Activated naive CD4-positive, alpha-beta T cell treated with anti-CD3 and anti-CD28 coated beads, Interleukin-2, amount 10 ng/mL, durations not matched to agents 7 days and 5 days (primary cell): Measurements from ENCODE around the gene SEMA4A.
"Not testable (repeated sequence)": the region's sequence is repeated elsewhere in the genome, so short reads cannot be mapped to it uniquely, and the experiment has no call there.

Experiments used
- CTCF ChIA-PET: fragments of 350-600 bp; sonication (Branson Sonifier 250); formaldehyde crosslinking; loops from one replicate; lab custom pipeline; 2021; ENCODE audit warnings: antibody characterized with exemption; lab: Charles Lee
- DNase-seq: peaks from one replicate; pipeline ENCODE4 v3.0.0-alpha.2; 2020
- H3K27ac Mint-ChIP-seq: one replicate; pipeline ENCODE4 v1.8.0; 2021; ENCODE audit warnings: mild to moderate bottlenecking, moderate library complexity, mixed read lengths
- H3K27me3 Mint-ChIP-seq: one replicate; pipeline ENCODE4 v1.8.0; 2021; ENCODE audit warnings: mild to moderate bottlenecking, mixed read lengths
- H3K36me3 Mint-ChIP-seq: one replicate; pipeline ENCODE4 v1.8.0; 2021; ENCODE audit warnings: mixed read lengths
- H3K4me1 Mint-ChIP-seq: one replicate; pipeline ENCODE4 v1.8.0; 2021; ENCODE audit warnings: mixed read lengths
- H3K4me3 Mint-ChIP-seq: one replicate; pipeline ENCODE4 v1.8.0; 2021; ENCODE audit warnings: mild to moderate bottlenecking, moderate library complexity, mixed read lengths
- H3K9me3 Mint-ChIP-seq: one replicate; pipeline ENCODE4 v1.8.0; 2021; ENCODE audit warnings: mixed read lengths

Gene SEMA4A

DNA sequence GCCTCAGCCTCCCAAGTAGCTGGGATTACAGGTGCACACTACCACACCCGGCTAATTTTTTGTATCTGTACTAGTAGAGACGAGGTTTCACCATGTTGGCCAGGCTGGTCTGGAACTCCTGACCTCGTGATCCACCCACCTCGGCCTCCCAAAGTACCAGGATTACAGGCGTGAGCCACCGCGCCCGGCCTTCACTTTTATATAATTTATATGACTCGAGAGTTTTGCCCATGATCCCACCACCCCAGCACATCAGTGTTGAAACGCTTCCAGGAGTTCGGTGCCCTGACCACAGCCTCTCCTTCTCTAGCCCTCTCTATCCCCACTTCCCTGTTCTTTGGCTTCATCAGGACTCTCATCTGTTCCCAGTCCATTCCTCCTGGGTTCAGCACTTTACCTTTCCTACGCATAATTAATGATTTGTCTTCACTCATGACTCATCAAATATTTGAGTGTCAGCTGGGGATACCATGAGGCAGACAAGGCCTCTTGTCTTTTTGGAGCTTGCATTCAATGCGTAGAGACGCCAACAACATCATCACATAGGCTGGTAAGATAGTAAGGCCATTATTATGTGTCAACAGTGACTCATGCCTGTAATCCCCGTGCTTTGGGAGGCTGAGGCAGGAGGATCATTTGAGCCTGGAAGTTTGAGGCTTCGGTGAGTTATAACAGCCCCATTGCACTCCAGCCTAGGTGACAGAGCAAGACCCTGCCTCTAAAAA is 60.8 kb downstream of the SEMA4A start:
- Mint-ChIP-seq H3K36me3 (peaks cover 32% of the 10 kb centered on the region), H3K27me3 (no peaks in the 10 kb centered on the region), H3K4me1 (peaks cover 60% of the 10 kb centered on the region), H3K9me3 (peaks cover under 1% of the 10 kb centered on the region), H3K27ac (peak overlapping the region; percentile 99), H3K4me3 (peak overlapping the region; percentile 86)
- CTCF ChIA-PET, result interaction anchor here (1.2 to 5.1 kb wide), 4 partner anchors 10 to 68 kb away, joined by 3 to 44 read pairs (median 5); no protein-coding TSS in a partner anchor
- no peak for DNase-seq

DNA sequence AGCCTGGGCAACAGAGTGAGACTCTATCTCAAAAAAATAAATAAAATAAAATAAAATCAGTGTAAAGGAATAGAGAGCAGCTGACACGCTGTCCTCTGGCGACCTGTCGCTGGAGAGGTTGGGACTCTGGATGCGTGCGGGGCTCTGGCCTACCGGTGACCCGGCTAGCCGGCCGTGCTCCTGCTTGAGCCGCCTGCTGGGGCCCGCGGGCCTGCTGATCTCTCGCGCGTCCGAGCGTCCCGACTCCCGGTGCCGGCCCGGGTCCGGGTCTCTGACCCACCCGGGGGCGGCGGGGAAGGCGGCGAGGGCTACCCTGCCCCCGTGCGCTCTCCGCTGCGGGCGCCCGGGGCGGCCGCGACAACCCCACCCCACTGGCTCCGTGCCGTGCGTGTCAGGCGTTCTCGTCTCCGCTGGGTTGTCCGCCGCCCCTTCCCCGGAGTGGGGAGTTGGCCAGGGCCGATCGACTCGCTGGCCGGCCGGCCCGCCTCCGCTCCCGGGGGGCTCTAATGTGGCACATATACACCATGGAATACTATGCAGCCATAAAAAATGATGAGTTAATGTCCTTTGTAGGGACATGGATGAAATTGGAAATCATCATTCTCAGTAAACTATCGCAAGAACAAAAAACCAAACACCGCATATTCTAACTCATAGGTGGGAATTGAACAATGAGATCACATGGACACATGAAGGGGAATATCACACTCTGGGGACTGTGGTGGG is 63.1 kb downstream of the SEMA4A start:
- H3K4me1 Mint-ChIP-seq, result peaks cover 78% of the 10 kb centered on the region
- H3K27ac Mint-ChIP-seq, result peak overlapping the region; percentile 98
- H3K4me3 Mint-ChIP-seq, result peak overlapping the region; percentile 42
- H3K36me3 Mint-ChIP-seq, result peaks cover 37% of the 10 kb centered on the region
- H3K27me3 Mint-ChIP-seq, DNase-seq, H3K9me3 Mint-ChIP-seq: not testable (repeated sequence)
- CTCF ChIA-PET, result interaction anchor here (5.1 kb wide), 1 partner anchor 8 kb away, joined by 44 read pairs; no protein-coding TSS in a partner anchor

DNA sequence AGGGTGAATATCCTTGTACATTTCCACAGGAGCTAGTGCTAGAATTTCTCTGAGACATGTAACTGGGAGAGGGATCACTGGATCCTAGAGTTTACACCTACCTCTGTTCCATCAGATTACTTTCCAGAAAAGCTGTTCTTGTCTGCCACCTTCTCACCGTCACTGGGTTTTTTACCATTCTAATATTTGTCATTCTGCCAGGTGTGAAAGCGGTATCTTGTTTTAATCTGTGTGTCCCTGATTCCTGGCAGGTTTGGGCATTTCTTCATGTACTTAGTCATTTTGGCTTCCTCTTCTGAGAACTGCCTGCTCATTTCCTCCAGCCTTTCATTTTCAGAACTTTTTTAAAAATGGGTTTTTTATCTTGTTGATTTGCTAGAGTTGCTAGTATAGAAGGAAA is 64.5 kb downstream of the SEMA4A start:
- Mint-ChIP-seq H3K27me3 (no peaks in the 10 kb centered on the region), H3K4me3 (peak overlapping the region; percentile 42), H3K27ac (peak overlapping the region; percentile 98), H3K9me3 (peaks cover 3% of the 10 kb centered on the region), H3K4me1 (peaks cover 79% of the 10 kb centered on the region), H3K36me3 (peaks cover 44% of the 10 kb centered on the region)
- DNase-seq, result peak; percentile 49
- CTCF ChIA-PET, result interaction anchor here (1.1 kb wide), 1 partner anchor 42 kb away, joined by 5 read pairs; no protein-coding TSS in a partner anchor

DNA sequence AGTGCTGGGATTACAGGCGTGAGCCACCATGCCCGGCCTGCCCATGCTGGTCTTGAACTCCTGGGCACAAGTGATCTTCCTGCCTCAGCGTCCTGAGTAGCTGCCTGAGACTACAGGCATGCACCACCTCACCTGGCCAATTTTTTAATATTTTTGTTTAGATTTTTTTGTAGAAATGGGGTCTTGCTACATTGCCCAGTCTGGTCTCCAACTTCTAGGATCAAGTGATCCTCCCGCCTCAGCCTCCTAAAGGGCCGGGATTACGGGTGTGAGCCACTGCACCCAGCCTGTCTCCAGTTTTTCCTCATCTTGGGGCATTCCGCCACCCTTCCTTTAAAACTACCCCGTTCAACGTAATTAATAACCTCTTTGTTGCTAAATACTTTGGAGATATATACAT is 66.8 kb downstream of the SEMA4A start:
- peak overlapping the region; percentile 81 for H3K27ac Mint-ChIP-seq
- no peak for DNase-seq
- no peaks in the 10 kb centered on the region for H3K27me3 Mint-ChIP-seq
- H3K4me3 Mint-ChIP-seq, result no peak overlapping the region
- peaks cover 73% of the 10 kb centered on the region for H3K4me1 Mint-ChIP-seq
- H3K9me3 Mint-ChIP-seq, result peaks cover 3% of the 10 kb centered on the region
- CTCF ChIA-PET, result interaction anchor here (1.2 to 1.5 kb wide), 3 partner anchors 21 to 74 kb away, joined by 4 to 5 read pairs (median 5); partner anchors contain the start of gene SLC25A44
- H3K36me3 Mint-ChIP-seq, result peaks cover 42% of the 10 kb centered on the region

DNA sequence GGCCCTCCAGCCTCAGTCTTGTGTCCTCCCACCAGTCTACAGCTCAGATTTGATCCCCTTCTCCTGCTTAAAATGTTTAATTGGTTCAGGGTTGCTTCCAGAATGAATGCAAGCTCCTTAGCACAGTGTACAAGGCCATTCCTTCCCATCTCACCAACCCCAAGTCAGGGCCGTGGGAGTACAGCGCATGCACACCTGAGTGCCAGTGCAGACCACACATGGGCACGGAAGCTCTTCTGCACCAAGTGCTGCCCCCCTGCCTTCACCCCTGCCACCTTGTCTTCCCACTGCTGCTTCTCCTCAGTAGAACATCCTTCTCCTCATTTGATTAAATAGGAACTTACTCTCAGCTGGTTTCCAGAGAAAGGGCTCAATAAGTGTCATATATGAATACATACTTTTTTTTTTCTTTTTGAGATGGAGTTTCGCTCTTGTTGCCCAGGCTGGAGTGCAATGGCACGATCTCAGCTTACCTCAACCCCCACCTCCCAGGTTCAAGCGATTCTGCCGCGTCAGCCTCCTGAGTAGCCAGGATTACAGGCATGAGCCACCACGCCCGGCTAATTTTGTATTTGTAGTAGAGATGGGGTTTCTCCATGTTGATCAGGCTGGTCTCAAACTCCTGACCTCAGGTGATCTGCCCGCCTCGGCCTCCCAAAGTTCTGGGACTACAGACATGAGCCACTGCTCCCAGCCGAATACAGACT is 68.8 kb downstream of the SEMA4A start:
- Mint-ChIP-seq H3K36me3 (peaks cover 48% of the 10 kb centered on the region), H3K27ac (peak overlapping the region; percentile 85), H3K27me3 (no peaks in the 10 kb centered on the region), H3K4me1 (peaks cover 75% of the 10 kb centered on the region), H3K4me3 (no peak overlapping the region), H3K9me3 (peaks cover 3% of the 10 kb centered on the region)
- CTCF ChIA-PET, result interaction anchor here (0.7 to 9.9 kb wide), 4 partner anchors 8 to 73 kb away, joined by 3 to 315 read pairs (median 24); partner anchors contain the start of genes PMF1 and SEMA4A
- no peak for DNase-seq

DNA sequence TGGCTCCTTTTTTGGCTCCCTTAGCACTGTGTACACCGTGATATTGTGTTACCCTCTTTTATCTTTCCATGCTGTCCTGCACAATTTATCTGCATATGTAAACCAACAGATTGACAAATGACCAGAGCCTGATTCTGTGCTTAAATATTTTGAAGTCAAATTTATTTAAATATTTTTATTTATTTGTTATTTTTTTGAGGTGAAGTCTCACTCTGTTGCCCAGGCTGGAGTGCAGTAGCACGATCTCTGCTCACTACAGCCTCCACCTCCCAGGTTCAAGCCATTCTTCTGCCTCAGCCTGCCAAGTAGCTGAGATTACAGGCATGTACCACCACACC is 72.3 kb downstream of the SEMA4A start:
- H3K9me3 Mint-ChIP-seq, result no peaks in the 10 kb centered on the region
- H3K4me3 Mint-ChIP-seq, result no peak overlapping the region
- CTCF ChIA-PET, result interaction anchor here (0.6 to 9.9 kb wide), 21 partner anchors 12 to 221 kb away, joined by 3 to 315 read pairs (median 4); partner anchors contain the start of genes PMF1, SEMA4A and SMG5
- H3K27me3 Mint-ChIP-seq, result no peaks in the 10 kb centered on the region
- no peak for DNase-seq
- peaks cover 55% of the 10 kb centered on the region for H3K36me3 Mint-ChIP-seq
- H3K4me1 Mint-ChIP-seq, result peaks cover 51% of the 10 kb centered on the region
- peak overlapping the region; percentile 89 for H3K27ac Mint-ChIP-seq

DNA sequence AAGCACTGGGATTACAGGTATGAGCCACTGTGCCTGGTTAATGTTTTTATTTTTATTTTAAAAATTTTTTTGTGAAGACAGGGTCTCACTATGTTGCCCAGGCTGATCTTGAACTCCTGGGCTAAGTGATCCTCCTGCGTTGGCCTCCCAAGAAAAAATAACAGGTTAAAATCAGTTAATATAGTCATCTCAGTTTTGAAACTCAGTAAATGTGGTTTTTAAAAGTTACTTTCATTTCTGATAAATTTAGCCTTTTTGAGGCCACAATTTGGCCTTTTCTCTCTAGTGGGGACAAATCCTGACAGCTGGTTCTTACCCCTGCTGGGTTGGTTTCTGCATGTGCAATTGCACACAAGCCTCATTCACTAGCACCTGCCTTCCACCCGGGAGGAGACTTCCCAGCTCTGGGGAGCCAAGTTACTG is 72.7 kb downstream of the SEMA4A start:
- H3K4me1 Mint-ChIP-seq, result peaks cover 48% of the 10 kb centered on the region
- H3K36me3 Mint-ChIP-seq, result peaks cover 51% of the 10 kb centered on the region
- no peaks in the 10 kb centered on the region for H3K9me3 Mint-ChIP-seq
- DNase-seq, result no peak
- no peaks in the 10 kb centered on the region for H3K27me3 Mint-ChIP-seq
- CTCF ChIA-PET, result interaction anchor here (0.6 to 9.9 kb wide), 13 partner anchors 12 to 130 kb away, joined by 3 to 315 read pairs (median 7); partner anchors contain the start of genes PMF1 and SEMA4A
- peak overlapping the region; percentile 89 for H3K27ac Mint-ChIP-seq
- H3K4me3 Mint-ChIP-seq, result no peak overlapping the region

DNA sequence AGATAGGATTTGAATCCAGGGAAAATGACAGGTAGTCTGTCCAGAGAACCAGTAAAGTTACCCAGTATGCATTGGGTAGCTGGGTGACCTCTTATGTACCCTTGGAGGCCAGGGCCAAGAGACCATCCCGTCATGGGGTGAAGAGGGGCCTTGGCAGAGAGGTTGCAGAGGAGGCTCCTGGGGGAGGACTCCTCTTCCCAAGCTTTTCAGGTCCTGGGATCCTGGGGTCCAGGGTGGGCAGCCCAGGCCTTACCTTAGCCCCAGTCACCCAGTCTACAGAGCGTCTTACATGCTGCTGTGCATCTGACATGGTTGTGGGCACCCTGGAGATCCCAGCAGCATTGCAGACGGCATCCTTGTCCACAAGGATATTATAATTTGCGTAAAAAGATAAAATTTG is 73.4 kb downstream of the SEMA4A start:
- Mint-ChIP-seq H3K27ac (peak overlapping the region; percentile 89), H3K4me3 (no peak overlapping the region), H3K4me1 (peaks cover 41% of the 10 kb centered on the region), H3K9me3 (no peaks in the 10 kb centered on the region), H3K36me3 (peaks cover 46% of the 10 kb centered on the region), H3K27me3 (no peaks in the 10 kb centered on the region)
- DNase-seq, result no peak
- CTCF ChIA-PET, result interaction anchor here (0.6 to 9.9 kb wide), 7 partner anchors 13 to 323 kb away, joined by 3 to 315 read pairs (median 16); partner anchors contain the start of genes PMF1 and SEMA4A
